Measurements from ENCODE around the gene FHIT.

- TF ChIP-seq CTCF (conservative IDR thresholded peaks at IDR 0.05; ENCODE audit: low read depth, low read length) (no peak), RAD21 (IDR thresholded peaks at IDR 0.05; ENCODE audit: low read length) (no peak), POLR2A (IDR thresholded peaks at IDR 0.05; ENCODE audit: low read depth, low read length) (no peak), SMC3 (IDR thresholded peaks at IDR 0.05; ENCODE audit: low read depth, low read length) (no peak), NFE2L2 (IDR thresholded peaks at IDR 0.05; ENCODE audit: low read depth, low read length) (no peak), CEBPB (IDR thresholded peaks at IDR 0.05; ENCODE audit: low read depth, low read length) (no peak), RFX5 (IDR thresholded peaks at IDR 0.05; ENCODE audit: low read depth, low read length) (no peak), RCOR1 (IDR thresholded peaks at IDR 0.05; ENCODE audit: insufficient replicate concordance, low read length) (no peak), MAZ (IDR thresholded peaks at IDR 0.05; ENCODE audit: borderline replicate concordance, low read depth, low read length) (no peak), ELK1 (IDR thresholded peaks at IDR 0.05; ENCODE audit: borderline replicate concordance, low read depth, low read length) (no peak), USF2 (IDR thresholded peaks at IDR 0.05; ENCODE audit: low read depth, low read length) (no peak), MXI1 (IDR thresholded peaks at IDR 0.05; ENCODE audit: borderline replicate concordance, low read depth, low read length) (no peak)
Observed at GRCh38 chr3:60657972-60658371, 593.3 kb downstream of the FHIT start.
